ENCODE measurements around the gene RARA. TPM values are rescaled to one million over a fixed set of nuclear protein-coding genes. Genes with fewer than 3 reads are reported as not detected.
A peak's percentile ranks its signal among the peaks of the same experiment; 100 is the strongest.

Gene RARA
- total RNA-seq, 1 experiment from 2014 or later = 25.4 TPM

DNA sequence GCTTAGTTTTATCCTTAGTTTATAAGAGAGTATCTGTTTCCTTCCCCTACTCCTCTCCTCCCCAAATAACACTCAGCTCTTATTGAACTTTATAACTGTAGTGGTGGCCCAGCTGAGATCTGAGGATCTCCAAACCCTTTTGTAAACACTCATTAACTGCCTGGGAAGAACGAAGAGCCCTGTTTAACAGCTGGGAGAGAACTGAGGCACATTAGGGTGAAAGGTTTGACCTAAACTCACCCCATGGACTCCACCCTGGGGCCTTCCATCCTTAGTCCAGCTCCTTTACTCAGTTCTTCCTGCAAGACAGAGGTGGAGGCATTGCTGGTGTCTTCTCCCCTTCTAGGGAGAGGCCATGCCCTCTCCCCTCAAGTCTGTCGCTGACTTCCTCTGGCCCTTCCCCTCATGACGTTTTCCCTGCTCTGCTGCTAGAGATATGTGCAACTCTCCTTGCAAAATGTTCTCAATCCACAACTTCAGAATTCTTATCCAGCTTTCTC, 1.2 kb upstream of the RARA start:
- no peak for DNase-seq (ENCODE audit: low spot score)
- ChIA-PET POLR2A (ENCODE audit: low non-redundant PET) (interaction anchor here (0.6 to 1.0 kb wide), 2 partner anchors 10 to 102 kb away, joined by 3 to 13 read pairs; no protein-coding TSS in a partner anchor), CTCF (interaction anchor here (0.7 to 1.9 kb wide), 5 partner anchors 9 to 254 kb away, joined by 3 to 23 read pairs (median 3); partner anchors contain the start of gene MED24)
- Histone ChIP-seq H3K4me3 (ENCODE audit: low read depth, low read length, poor library complexity, severe bottlenecking) (no peak overlapping the region), H3K27ac (ENCODE audit: low read depth, low read length, poor library complexity, severe bottlenecking) (peak overlapping the region; percentile 89), H3K4me1 (ENCODE audit: insufficient read depth, low read length, poor library complexity, severe bottlenecking) (peaks cover 71% of the 10 kb centered on the region), H3K36me3 (ENCODE audit: insufficient read depth, low read length, poor library complexity, severe bottlenecking) (no peaks in the 10 kb centered on the region), H3K27me3 (replicated peaks; ENCODE audit: insufficient read depth, low read depth, low read length, poor library complexity) (no peaks in the 10 kb centered on the region), H3K9me3 (ENCODE audit: low read depth, low read length, poor library complexity, severe bottlenecking) (no peaks in the 10 kb centered on the region)
- BruUV-seq (replicated peaks) = no TSS peak
- TF ChIP-seq CTCF (conservative IDR thresholded peaks at IDR 0.05; ENCODE audit: low read depth, low read length) (no peak), EZH2 (IDR thresholded peaks at IDR 0.05; ENCODE audit: borderline replicate concordance, low read depth, low read length, poor library complexity, severe bottlenecking) (no peak)
- intact Hi-C loops (cut with micrococcal nuclease; ENCODE audit: unreplicated experiment) = loop anchor here (10.0 kb wide), 1 partner anchor 107 kb away; the partner anchor contains the start of gene TOP2A

DNA sequence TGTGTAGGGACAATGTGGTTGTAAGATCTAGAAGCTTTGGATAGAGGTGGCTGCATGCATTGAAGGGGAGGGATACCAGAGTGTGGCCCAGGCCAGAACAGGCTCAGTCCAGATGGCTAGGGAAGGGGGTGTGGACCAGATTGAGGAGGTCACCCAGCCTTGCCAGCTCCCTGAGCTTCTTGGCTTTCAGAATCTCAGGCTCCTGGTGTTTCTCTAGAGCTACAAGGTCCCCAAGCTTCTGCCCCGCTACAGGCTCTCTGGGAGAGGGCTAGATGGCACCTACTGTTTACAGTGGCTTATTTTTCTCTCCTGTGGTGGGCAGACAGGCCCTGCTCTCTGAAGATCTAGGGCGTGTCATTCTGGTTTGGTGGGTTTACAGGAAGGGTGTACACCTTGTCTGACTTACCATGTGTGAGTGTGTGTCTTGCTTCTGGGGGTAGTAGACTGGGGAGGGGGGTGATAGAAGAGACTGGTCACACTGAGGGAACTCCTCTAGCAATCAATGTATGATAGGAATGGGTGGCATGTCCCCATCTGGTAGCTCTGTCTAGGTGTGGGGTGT, 1.1 kb downstream of the RARA start:
- Histone ChIP-seq H3K9me3 (ENCODE audit: low read depth, low read length, poor library complexity, severe bottlenecking) (no peaks in the 10 kb centered on the region), H3K27ac (ENCODE audit: low read depth, low read length, poor library complexity, severe bottlenecking) (peak overlapping the region; percentile 42), H3K4me1 (ENCODE audit: insufficient read depth, low read length, poor library complexity, severe bottlenecking) (peaks cover 71% of the 10 kb centered on the region), H3K4me3 (ENCODE audit: low read depth, low read length, poor library complexity, severe bottlenecking) (peak overlapping the region; percentile 50), H3K36me3 (ENCODE audit: insufficient read depth, low read length, poor library complexity, severe bottlenecking) (no peaks in the 10 kb centered on the region), H3K27me3 (replicated peaks; ENCODE audit: insufficient read depth, low read depth, low read length, poor library complexity) (no peaks in the 10 kb centered on the region)
- no peak for DNase-seq (ENCODE audit: low spot score)
- BruUV-seq (replicated peaks) = no TSS peak
- TF ChIP-seq CTCF (conservative IDR thresholded peaks at IDR 0.05; ENCODE audit: low read depth, low read length) = no peak
- ChIA-PET CTCF (no interaction called here), POLR2A (ENCODE audit: low non-redundant PET) (no interaction called here)
- intact Hi-C loops (cut with micrococcal nuclease; ENCODE audit: unreplicated experiment) = loop anchor here (10.0 kb wide), 1 partner anchor 105 kb away; the partner anchor contains the start of gene TOP2A

- ChIA-PET CTCF (no interaction called here), POLR2A (ENCODE audit: low non-redundant PET) (interaction anchor here (0.6 kb wide), 1 partner anchor 258 kb away, joined by 4 read pairs; no protein-coding TSS in a partner anchor)
- Histone ChIP-seq H3K27ac (ENCODE audit: low read depth, low read length, poor library complexity, severe bottlenecking) (peak overlapping the region; percentile 67), H3K4me3 (ENCODE audit: low read depth, low read length, poor library complexity, severe bottlenecking) (no peak overlapping the region), H3K4me1 (ENCODE audit: insufficient read depth, low read length, poor library complexity, severe bottlenecking) (peaks cover 69% of the 10 kb centered on the region), H3K27me3 (replicated peaks; ENCODE audit: insufficient read depth, low read depth, low read length, poor library complexity) (no peaks in the 10 kb centered on the region), H3K36me3 (ENCODE audit: insufficient read depth, low read length, poor library complexity, severe bottlenecking) (no peaks in the 10 kb centered on the region), H3K9me3 (ENCODE audit: low read depth, low read length, poor library complexity, severe bottlenecking) (no peaks in the 10 kb centered on the region)
- no peak for TF ChIP-seq CTCF (conservative IDR thresholded peaks at IDR 0.05; ENCODE audit: low read depth, low read length)
- TF ChIP-seq EZH2 (IDR thresholded peaks at IDR 0.05; ENCODE audit: borderline replicate concordance, low read depth, low read length, poor library complexity, severe bottlenecking) = no peak
- no peak for DNase-seq (ENCODE audit: low spot score)
- intact Hi-C loops (cut with micrococcal nuclease; ENCODE audit: unreplicated experiment) = no loop called here
- BruUV-seq (replicated peaks) = no TSS peak
Observed at GRCh38 chr17:40310882-40311391, 2.0 kb downstream of the RARA start.

Data from A673 (cell line).